Endothelial cell of umbilical vein (primary cell): ENCODE measurements around the gene ARHGAP10. TPM values are rescaled to one million over a fixed set of nuclear protein-coding genes. Genes with fewer than 3 reads are reported as not detected.
"Not testable (repeated sequence)": the region's sequence is repeated elsewhere in the genome, so short reads cannot be mapped to it uniquely, and the experiment has no call there.

Experiments
- BruUV-seq: library from RNA; stranded (reverse); fragments of 400-500 nt; replicated peaks from 2 replicates; lab custom pipeline; 2021; lab: Mats Ljungman, UMichigan
- CTCF ChIA-PET: fragments of 300-600, 350-600 bp; sonication (Branson Sonifier 250); formaldehyde crosslinking; loops from one replicate; lab custom pipeline; 2021; ENCODE audit warnings: antibody characterized with exemption, inconsistent platforms; lab: Charles Lee
- POLR2A ChIA-PET: fragments of 300-600, 350-600 bp; sonication (Branson Sonifier 250); formaldehyde crosslinking; loops from one replicate; lab custom pipeline; 2021; ENCODE audit warnings: antibody characterized with exemption, inconsistent platforms; lab: Charles Lee
- DNase-seq: peaks from one replicate; pipeline ENCODE4 v3.0.0-alpha.2; 2011; ENCODE audit warnings: low read depth, low spot score
- FAIRE-seq: peaks from 2 replicates; lab custom pipeline; 2011; peaks lifted over from hg19 to GRCh38; lab: Jason Lieb, UNC
- H2AFZ ChIP-seq: 2 replicates; pipeline ENCODE4 v1.6.0; 2012; ENCODE audit warnings: low read depth, low read length, control low read depth, inconsistent platforms
- H3K27ac ChIP-seq: 2 replicates; pipeline ENCODE4 v1.5.1; 2011; ENCODE audit warnings: low read depth, mild to moderate bottlenecking, control low read depth, low read length, moderate library complexity; ENCODE audit not compliant: insufficient read depth
- H3K27me3 ChIP-seq, 2 experiments: 2 replicates each; pipeline versions ENCODE4 v1.6.0 to v1.6.1; 2011; ENCODE audit warnings: low read length in 2 of 2, mixed read lengths in 1 of 2; ENCODE audit not compliant: control insufficient read depth in 2 of 2, insufficient read depth in 2 of 2
- H3K36me3 ChIP-seq, 2 experiments: 2 replicates in 1 of 2; 3 replicates in 1 of 2; pipeline ENCODE4 v1.5.1; 2011; ENCODE audit warnings: low read length in 2 of 2, mild to moderate bottlenecking in 1 of 2, moderate library complexity in 1 of 2; ENCODE audit not compliant: control insufficient read depth in 2 of 2, insufficient read depth in 2 of 2; ENCODE audit errors: extremely low read depth in 1 of 2
- H3K4me1 ChIP-seq: 3 replicates; pipeline ENCODE4 v1.5.1; 2011; ENCODE audit warnings: mild to moderate bottlenecking, low read length; ENCODE audit not compliant: control insufficient read depth, insufficient read depth; ENCODE audit errors: extremely low read depth
- H3K4me2 ChIP-seq: 2 replicates; pipeline ENCODE4 v1.6.1; 2011; ENCODE audit warnings: low read length, control low read depth, mixed read lengths; ENCODE audit not compliant: insufficient read depth
- H3K4me3 ChIP-seq, 3 experiments: fragments of 200-600 bp in 1 of 3; sonication (generic), shearing (Covaris generic) in 1 of 3; replicated peaks in 1 of 3; 2 replicates each; pipeline ENCODE4 v1.5.1; 2011 to 2016; ENCODE audit warnings: control low read depth in 3 of 3, low read length in 3 of 3, mild to moderate bottlenecking in 2 of 3, inconsistent platforms in 1 of 3, low read depth in 1 of 3, moderate library complexity in 1 of 3; ENCODE audit not compliant: insufficient read depth in 1 of 3
- H3K79me2 ChIP-seq: 2 replicates; pipeline ENCODE4 v1.6.0; 2012; ENCODE audit warnings: low read length, inconsistent platforms; ENCODE audit not compliant: control insufficient read depth, insufficient read depth
- H3K9ac ChIP-seq: replicated peaks from 2 replicates; pipeline ENCODE3; 2011; ENCODE audit warnings: low read length, control low read depth; ENCODE audit not compliant: insufficient read depth; ENCODE audit errors: extremely low read depth
- H3K9me1 ChIP-seq: replicated peaks from 3 replicates; pipeline ENCODE4 v1.6.0; 2011; ENCODE audit warnings: mild to moderate bottlenecking, low read length; ENCODE audit not compliant: control insufficient read depth, insufficient read depth; ENCODE audit errors: extremely low read depth
- H3K9me3 ChIP-seq: replicated peaks from 2 replicates; pipeline ENCODE4 v1.5.1; 2012; ENCODE audit warnings: low read length, inconsistent platforms; ENCODE audit not compliant: control insufficient read depth, insufficient read depth
- H4K20me1 ChIP-seq: replicated peaks from 2 replicates; pipeline ENCODE3; 2011; ENCODE audit warnings: mild to moderate bottlenecking, low read length; ENCODE audit not compliant: control insufficient read depth, insufficient read depth; ENCODE audit errors: extremely low read depth
- EZH2 ChIP-seq: IDR thresholded peaks from 2 replicates; pipeline ENCODE4 v1.6.1; 2012; ENCODE audit warnings: borderline replicate concordance, low read depth, mild to moderate bottlenecking, moderate library complexity, low read length, inconsistent platforms; ENCODE audit not compliant: severe bottlenecking
- FOS ChIP-seq: IDR thresholded peaks from 2 replicates; pipeline ENCODE4 v1.6.1; 2011; ENCODE audit warnings: mild to moderate bottlenecking, low read length, moderate library complexity, borderline replicate concordance; ENCODE audit not compliant: insufficient read depth
- GATA2 ChIP-seq: IDR thresholded peaks from 2 replicates; pipeline ENCODE4 v1.7.0; 2011; ENCODE audit warnings: low read depth, mild to moderate bottlenecking, moderate library complexity, mixed read lengths, low read length; ENCODE audit not compliant: insufficient read length, insufficient read depth
- JUN ChIP-seq: IDR thresholded peaks from 2 replicates; pipeline ENCODE4 v1.6.1; 2011; ENCODE audit warnings: borderline replicate concordance, low read depth; ENCODE audit not compliant: insufficient read length, insufficient read depth
- MYC ChIP-seq: IDR thresholded peaks from one replicate; pipeline ENCODE4 v1.6.1; 2011; ENCODE audit warnings: mild to moderate bottlenecking, low read depth, low read length
- POLR2A ChIP-seq: IDR thresholded peaks from 2 replicates; pipeline ENCODE4 v1.6.1; 2012; ENCODE audit warnings: low read depth, mild to moderate bottlenecking, control low read depth, low read length
- POLR2AphosphoS5 ChIP-seq: IDR thresholded peaks from 2 replicates; pipeline ENCODE4 v1.6.1; 2012; ENCODE audit warnings: low read depth, mild to moderate bottlenecking, control low read depth, low read length, moderate library complexity; ENCODE audit not compliant: insufficient read depth
- dilution Hi-C: fragments of 300-500 bp; cut with MboI; formaldehyde crosslinking; loops from one replicate; pipeline ENCODE4 v1.15.0; 2019; ENCODE audit warnings: low sequenced_read_pairs; ENCODE audit not compliant: extremely low pct_ligation_motif_present
- intact Hi-C: fragments of 100-400 bp; cut with micrococcal nuclease; formaldehyde crosslinking; loops from one replicate; pipeline ENCODE4 v1.10.0; 2022
- polyA plus RNA-seq, 4 experiments: library from polyadenylated mRNA; depleted of rRNA in 3 of 4; stranded (reverse) in 3 of 4; unstranded in 1 of 4; fragments of >200 nt; gene quantifications; 2 replicates each; pipeline versions ENCODE4 v1.2.1 to v1.2.3, GENCODE V29; 2011 to 2012; ENCODE audit warnings: missing spikeins in 1 of 4
- total RNA-seq: library from RNA; stranded (reverse); gene quantifications from 2 replicates; pipeline ENCODE4 v1.2.3, GENCODE V29; 2021
- TF ChIP-seq, protein P1 (sequence below), 2 donors: IDR thresholded peaks; 1 replicate in 1 of 2; 2 replicates in 1 of 2; pipeline ENCODE4 v1.5.1; 2011; ENCODE audit warnings: low read length in 2 of 2, mild to moderate bottlenecking in 2 of 2, moderate library complexity in 2 of 2, control low read depth in 1 of 2, inconsistent platforms in 1 of 2, low read depth in 1 of 2; ENCODE audit not compliant: insufficient read depth in 1 of 2; ENCODE audit errors: extremely low read depth in 1 of 2
- TF ChIP-seq, protein P2 (sequence below): IDR thresholded peaks from 2 replicates; pipeline ENCODE4 v1.6.1; 2011; ENCODE audit not compliant: insufficient read depth, insufficient read length

The ARHGAP10 gene
- total and polyA plus RNA-seq, 2 donors (not counting 3 experiments of a cell fraction or from before 2014, with no cell fraction given) = 20.4 to 36.7 TPM

DNA sequence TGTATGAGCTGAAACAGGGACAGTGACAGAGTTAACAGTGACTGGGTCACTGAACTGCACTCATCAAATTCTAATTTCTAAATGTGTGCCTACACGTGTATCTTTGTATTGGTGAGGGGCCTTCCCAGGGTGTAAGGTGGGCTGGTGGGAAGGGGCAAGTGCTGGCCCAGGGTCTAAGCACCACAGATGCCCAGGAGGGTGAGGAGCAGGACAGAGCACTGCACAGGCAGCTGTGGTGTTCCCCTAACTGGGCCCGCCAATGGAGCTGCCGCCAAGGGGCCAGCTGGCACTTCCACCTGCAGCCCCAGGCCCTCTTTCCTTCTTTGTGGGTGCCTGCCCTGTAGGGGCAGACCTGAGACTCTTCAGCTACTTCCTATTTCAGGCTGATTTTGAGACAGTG, 349.9 kb downstream of the ARHGAP10 start:
- DNase-seq = no peak
- no TSS peak for BruUV-seq
- Histone ChIP-seq H3K27ac (no peak overlapping the region), H3K9me3 (no peaks in the 10 kb centered on the region), H3K4me2 (no peak overlapping the region), H3K4me1 (no peaks in the 10 kb centered on the region), H3K9me1 (no peaks in the 10 kb centered on the region), H2AFZ (no peak overlapping the region), H4K20me1 (no peaks in the 10 kb centered on the region), H3K4me3 (no peak overlapping the region), H3K9ac (no peak overlapping the region), H3K36me3 (peaks cover 2% of the 10 kb centered on the region in 2 experiments), H3K27me3 (no peaks in the 10 kb centered on the region), H3K79me2 (no peaks in the 10 kb centered on the region)
- dilution Hi-C loops (no loop called here), intact Hi-C loops (no loop called here)
- ChIA-PET POLR2A (no interaction called here), CTCF (interaction anchor here (1.0 kb wide), 1 partner anchor 13 kb away, joined by 3 read pairs; no protein-coding TSS in a partner anchor)
- TF ChIP-seq EZH2 (no peak), JUN (no peak), GATA2 (no peak), POLR2AphosphoS5 (no peak), MYC (no peak), FOS (no peak), POLR2A (no peak)
- TF ChIP-seq, protein P1, sequence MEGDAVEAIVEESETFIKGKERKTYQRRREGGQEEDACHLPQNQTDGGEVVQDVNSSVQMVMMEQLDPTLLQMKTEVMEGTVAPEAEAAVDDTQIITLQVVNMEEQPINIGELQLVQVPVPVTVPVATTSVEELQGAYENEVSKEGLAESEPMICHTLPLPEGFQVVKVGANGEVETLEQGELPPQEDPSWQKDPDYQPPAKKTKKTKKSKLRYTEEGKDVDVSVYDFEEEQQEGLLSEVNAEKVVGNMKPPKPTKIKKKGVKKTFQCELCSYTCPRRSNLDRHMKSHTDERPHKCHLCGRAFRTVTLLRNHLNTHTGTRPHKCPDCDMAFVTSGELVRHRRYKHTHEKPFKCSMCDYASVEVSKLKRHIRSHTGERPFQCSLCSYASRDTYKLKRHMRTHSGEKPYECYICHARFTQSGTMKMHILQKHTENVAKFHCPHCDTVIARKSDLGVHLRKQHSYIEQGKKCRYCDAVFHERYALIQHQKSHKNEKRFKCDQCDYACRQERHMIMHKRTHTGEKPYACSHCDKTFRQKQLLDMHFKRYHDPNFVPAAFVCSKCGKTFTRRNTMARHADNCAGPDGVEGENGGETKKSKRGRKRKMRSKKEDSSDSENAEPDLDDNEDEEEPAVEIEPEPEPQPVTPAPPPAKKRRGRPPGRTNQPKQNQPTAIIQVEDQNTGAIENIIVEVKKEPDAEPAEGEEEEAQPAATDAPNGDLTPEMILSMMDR (IDR thresholded peaks at IDR 0.05; ENCODE audit: extremely low read depth in 1 of 2, insufficient read depth in 1 of 2, low read depth in 1 of 2, low read length in 2 of 2) = no peak
- TF ChIP-seq, protein P2, sequence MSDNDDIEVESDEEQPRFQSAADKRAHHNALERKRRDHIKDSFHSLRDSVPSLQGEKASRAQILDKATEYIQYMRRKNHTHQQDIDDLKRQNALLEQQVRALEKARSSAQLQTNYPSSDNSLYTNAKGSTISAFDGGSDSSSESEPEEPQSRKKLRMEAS = no peak
- no peak for FAIRE-seq

DNA sequence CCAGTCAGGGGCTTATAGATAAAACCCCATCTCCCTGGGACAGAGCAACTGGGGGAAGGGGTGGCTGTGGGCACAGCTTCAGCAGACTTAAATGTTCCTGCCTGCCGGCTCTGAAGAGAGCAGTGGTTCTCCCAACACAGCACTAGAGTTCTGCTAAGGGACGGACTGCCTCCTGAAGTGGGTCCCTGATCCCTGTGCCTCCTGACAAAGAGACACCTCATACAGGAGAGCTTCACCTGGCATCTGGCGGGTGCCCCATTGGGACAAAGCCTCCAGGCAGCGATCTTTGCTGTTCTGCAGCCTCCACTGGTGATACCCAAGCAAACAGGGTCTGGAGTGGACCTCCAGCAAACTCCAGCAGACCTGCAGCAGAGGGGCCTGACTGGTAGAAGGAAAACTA, 351.2 kb downstream of the ARHGAP10 start:
- H3K27me3 ChIP-seq, POLR2A ChIA-PET, intact Hi-C loops, H3K4me3 ChIP-seq, H2AFZ ChIP-seq, H3K27ac ChIP-seq, H3K4me1 ChIP-seq, H3K4me2 ChIP-seq, BruUV-seq, H3K9ac ChIP-seq, FAIRE-seq, H3K79me2 ChIP-seq, DNase-seq, CTCF ChIA-PET, H3K9me1 ChIP-seq, dilution Hi-C loops, H3K9me3 ChIP-seq, H3K36me3 ChIP-seq, H4K20me1 ChIP-seq: not testable (repeated sequence)
